ENCODE results near the gene NCBP3. TPM values are rescaled to one million over a fixed set of nuclear protein-coding genes. Genes with fewer than 3 reads are reported as not detected.
A peak's percentile ranks its signal among the peaks of the same experiment; 100 is the strongest.

Gene NCBP3
- total and polyA plus RNA-seq, 2 donors from 2014 or later = 14.5 to 41.5 TPM

DNA sequence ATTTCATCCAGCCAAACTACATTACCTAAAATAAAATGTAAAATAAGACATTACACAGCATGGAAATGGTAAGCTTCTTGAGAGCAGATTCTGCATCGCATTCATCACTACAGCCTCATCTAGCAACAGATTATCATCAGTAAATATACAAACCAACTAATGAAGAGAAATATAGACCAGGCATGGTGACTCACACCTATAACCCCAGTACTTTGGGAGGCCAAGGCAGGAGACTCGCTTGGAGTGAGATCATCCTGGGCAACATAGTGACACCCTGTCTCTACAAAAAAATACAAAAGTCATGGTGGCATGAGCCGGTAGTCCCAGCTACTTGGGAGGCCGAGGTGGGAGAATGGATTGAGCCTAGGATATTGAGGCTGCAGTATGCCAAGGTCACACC lies 19.9 kb downstream of the NCBP3 start:
- FAIRE-seq (no peak), DNase-seq (no peak)
- Histone ChIP-seq H3K9me3 (ENCODE audit: control insufficient read depth in 2 of 3, insufficient read depth in 1 of 3, low read length in 3 of 3) (no peaks in the 10 kb centered on the region), H3K36me3 (ENCODE audit: control insufficient read depth in 2 of 3, insufficient read depth in 3 of 3, low read length in 3 of 3) (peaks cover 4 to 39% (median 22%) of the 10 kb centered on the region in 3 donors), H3K27me3 (ENCODE audit: control insufficient read depth, insufficient read depth, low read length) (no peaks in the 10 kb centered on the region), H3K27ac (ENCODE audit: low read depth in 2 of 2, low read length in 2 of 2) (no peak overlapping the region), H3K4me1 (ENCODE audit: control insufficient read depth in 2 of 3, insufficient read depth in 2 of 3, low read depth in 1 of 3, low read length in 3 of 3) (peaks cover 0 to 5% (median 0%) of the 10 kb centered on the region in 3 donors), H3K9ac (ENCODE audit: low read length in 3 of 3) (no peak overlapping the region), H3K4me3 (ENCODE audit: low read length in 3 of 3) (no peak overlapping the region)
- TF ChIP-seq, protein P1, sequence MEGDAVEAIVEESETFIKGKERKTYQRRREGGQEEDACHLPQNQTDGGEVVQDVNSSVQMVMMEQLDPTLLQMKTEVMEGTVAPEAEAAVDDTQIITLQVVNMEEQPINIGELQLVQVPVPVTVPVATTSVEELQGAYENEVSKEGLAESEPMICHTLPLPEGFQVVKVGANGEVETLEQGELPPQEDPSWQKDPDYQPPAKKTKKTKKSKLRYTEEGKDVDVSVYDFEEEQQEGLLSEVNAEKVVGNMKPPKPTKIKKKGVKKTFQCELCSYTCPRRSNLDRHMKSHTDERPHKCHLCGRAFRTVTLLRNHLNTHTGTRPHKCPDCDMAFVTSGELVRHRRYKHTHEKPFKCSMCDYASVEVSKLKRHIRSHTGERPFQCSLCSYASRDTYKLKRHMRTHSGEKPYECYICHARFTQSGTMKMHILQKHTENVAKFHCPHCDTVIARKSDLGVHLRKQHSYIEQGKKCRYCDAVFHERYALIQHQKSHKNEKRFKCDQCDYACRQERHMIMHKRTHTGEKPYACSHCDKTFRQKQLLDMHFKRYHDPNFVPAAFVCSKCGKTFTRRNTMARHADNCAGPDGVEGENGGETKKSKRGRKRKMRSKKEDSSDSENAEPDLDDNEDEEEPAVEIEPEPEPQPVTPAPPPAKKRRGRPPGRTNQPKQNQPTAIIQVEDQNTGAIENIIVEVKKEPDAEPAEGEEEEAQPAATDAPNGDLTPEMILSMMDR (IDR thresholded peaks at IDR 0.05; ENCODE audit: borderline replicate concordance, extremely low read depth, insufficient read depth) = no peak
- intact Hi-C loops (cut with DNase I) = no loop called here

DNA sequence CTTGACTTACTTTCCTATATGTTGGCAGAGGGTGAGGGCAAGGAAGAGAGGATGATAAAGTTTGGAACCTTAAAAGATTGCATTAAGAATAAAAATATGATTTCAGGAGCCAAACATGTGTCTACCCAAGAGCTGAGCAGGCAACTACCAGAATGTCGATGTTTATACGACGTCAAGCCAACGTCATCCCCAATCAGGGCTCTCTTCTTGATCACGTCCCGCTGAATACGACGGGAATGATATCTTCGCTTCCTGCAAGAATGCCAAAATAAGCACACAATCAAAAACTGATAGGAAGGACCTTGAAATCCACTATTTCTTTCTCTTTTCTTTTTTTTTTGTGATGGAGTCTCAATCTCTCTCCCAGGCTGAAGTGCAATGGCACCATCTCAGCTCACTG lies 24.9 kb downstream of the NCBP3 start:
- TF ChIP-seq, protein P1 (IDR thresholded peaks at IDR 0.05; ENCODE audit: borderline replicate concordance, extremely low read depth, insufficient read depth) = no peak
- H3K4me1 ChIP-seq (ENCODE audit: control insufficient read depth in 2 of 3, insufficient read depth in 2 of 3, low read depth in 1 of 3, low read length in 3 of 3) = no peaks in the 10 kb centered on the region
- H3K27ac ChIP-seq (ENCODE audit: low read depth in 2 of 2, low read length in 2 of 2) = no peak overlapping the region
- intact Hi-C loops (cut with DNase I) = no loop called here
- no peak for FAIRE-seq
- no peak overlapping the region for H3K4me3 ChIP-seq (ENCODE audit: low read length in 3 of 3)
- peaks cover 15 to 55% (median 35%) of the 10 kb centered on the region in 3 donors for H3K36me3 ChIP-seq (ENCODE audit: control insufficient read depth in 2 of 3, insufficient read depth in 3 of 3, low read length in 3 of 3)
- no peaks in the 10 kb centered on the region for H3K27me3 ChIP-seq (ENCODE audit: control insufficient read depth, insufficient read depth, low read length)
- no peaks in the 10 kb centered on the region for H3K9me3 ChIP-seq (ENCODE audit: control insufficient read depth in 2 of 3, insufficient read depth in 1 of 3, low read length in 3 of 3)
- H3K9ac ChIP-seq (ENCODE audit: low read length in 3 of 3) = no peak overlapping the region
- DNase-seq = no peak

DNA sequence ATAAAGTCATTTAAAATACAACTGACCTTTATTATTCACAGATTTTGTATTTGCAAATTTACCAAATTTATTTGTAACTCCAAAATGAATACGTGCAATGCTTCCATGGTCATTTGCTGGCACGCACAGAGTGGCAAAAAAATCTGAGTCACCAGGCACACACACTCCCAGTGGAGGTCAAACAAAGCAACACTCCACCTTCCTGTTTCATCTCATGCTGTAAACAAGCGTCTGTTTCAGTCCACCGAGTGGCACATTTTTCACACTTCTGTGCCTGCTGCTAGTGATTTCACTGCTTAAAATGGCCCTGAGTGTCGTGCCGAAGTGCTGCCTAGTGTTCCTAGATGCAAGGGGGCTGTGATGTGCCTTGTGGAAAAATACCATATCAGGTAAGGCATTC lies 27.3 kb downstream of the NCBP3 start:
- Histone ChIP-seq H3K36me3 (ENCODE audit: control insufficient read depth in 2 of 3, insufficient read depth in 3 of 3, low read length in 3 of 3) (peaks cover 11 to 59% (median 35%) of the 10 kb centered on the region in 3 donors), H3K27ac (ENCODE audit: low read depth in 2 of 2, low read length in 2 of 2) (peak overlapping the region in 1 of 2 donors; percentile 44), H3K4me3 (ENCODE audit: low read length in 3 of 3) (no peak overlapping the region), H3K27me3 (ENCODE audit: control insufficient read depth, insufficient read depth, low read length) (no peaks in the 10 kb centered on the region), H3K4me1 (ENCODE audit: control insufficient read depth in 2 of 3, insufficient read depth in 2 of 3, low read depth in 1 of 3, low read length in 3 of 3) (no peaks in the 10 kb centered on the region), H3K9me3 (ENCODE audit: control insufficient read depth in 2 of 3, insufficient read depth in 1 of 3, low read length in 3 of 3) (no peaks in the 10 kb centered on the region), H3K9ac (ENCODE audit: low read length in 3 of 3) (no peak overlapping the region)
- TF ChIP-seq, protein P1 (IDR thresholded peaks at IDR 0.05; ENCODE audit: borderline replicate concordance, extremely low read depth, insufficient read depth) = no peak
- intact Hi-C loops (cut with DNase I) = no loop called here
- DNase-seq (no peak), FAIRE-seq (no peak)
